Measurements from ENCODE around the gene TDRKH. TPM values are rescaled to one million over a fixed set of nuclear protein-coding genes. Genes with fewer than 3 reads are reported as not detected.

Gene TDRKH
- total RNA-seq, 1 experiment from 2014 or later = 20.9 TPM

DNA sequence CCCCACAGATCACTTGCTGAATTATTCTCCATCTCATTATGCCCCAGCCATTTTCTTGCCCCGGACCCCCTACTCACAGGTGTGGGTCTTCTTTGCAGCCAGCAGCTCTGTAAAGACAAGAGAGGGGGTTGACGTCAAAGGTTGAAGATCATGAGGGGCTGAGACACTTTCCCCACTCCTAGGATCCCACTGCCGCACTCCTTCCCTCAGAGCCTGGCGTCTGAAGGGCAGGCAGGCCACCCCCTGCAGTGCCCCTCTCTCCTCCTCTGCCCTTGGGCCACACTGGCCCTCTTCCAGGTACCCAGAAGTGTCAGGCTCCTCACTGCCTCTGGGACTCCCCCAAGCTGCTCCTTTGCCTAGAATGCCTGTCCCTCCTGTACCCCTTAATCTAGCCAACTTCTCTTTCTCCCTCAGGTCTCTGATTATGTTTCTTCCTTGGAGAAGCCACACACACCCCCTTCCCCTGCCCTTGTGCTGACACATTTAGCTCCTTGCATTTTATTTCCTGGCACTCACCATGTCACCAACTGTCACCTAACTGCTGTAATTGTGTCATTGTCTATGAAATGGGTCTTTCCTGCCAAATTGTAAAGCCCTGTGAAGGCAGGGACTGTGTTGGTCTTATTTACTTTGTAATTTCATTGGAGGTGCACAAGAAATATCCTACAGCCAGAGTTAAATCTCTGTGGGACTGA lies 39.2 kb upstream of the TDRKH start:
- DNase-seq = peak; percentile 75
- H3K27me3 ChIP-seq (ENCODE audit: control insufficient read depth, insufficient read depth, low read length) = no peaks in the 10 kb centered on the region
- no peaks in the 10 kb centered on the region for H3K36me3 ChIP-seq (replicated peaks; ENCODE audit: control insufficient read depth, insufficient read depth, low read length)
- H3K4me3 ChIP-seq (ENCODE audit: insufficient read depth, low read depth, low read length) = no peak overlapping the region

- Histone ChIP-seq H3K4me3 (ENCODE audit: insufficient read depth, low read depth, low read length) (no peak overlapping the region), H3K27me3 (ENCODE audit: control insufficient read depth, insufficient read depth, low read length) (no peaks in the 10 kb centered on the region), H3K36me3 (replicated peaks; ENCODE audit: control insufficient read depth, insufficient read depth, low read length) (no peaks in the 10 kb centered on the region)
- peak; percentile 93 for DNase-seq
Measured at GRCh38 chr1:151828921-151829320, 38.6 kb upstream of the TDRKH start.

- Histone ChIP-seq H3K36me3 (replicated peaks; ENCODE audit: control insufficient read depth, insufficient read depth, low read length) (no peaks in the 10 kb centered on the region), H3K4me3 (ENCODE audit: insufficient read depth, low read depth, low read length) (no peak overlapping the region), H3K27me3 (ENCODE audit: control insufficient read depth, insufficient read depth, low read length) (no peaks in the 10 kb centered on the region)
- peak; percentile 59 for DNase-seq
Measured at GRCh38 chr1:151827853-151828252, 37.6 kb upstream of the TDRKH start.

DNA sequence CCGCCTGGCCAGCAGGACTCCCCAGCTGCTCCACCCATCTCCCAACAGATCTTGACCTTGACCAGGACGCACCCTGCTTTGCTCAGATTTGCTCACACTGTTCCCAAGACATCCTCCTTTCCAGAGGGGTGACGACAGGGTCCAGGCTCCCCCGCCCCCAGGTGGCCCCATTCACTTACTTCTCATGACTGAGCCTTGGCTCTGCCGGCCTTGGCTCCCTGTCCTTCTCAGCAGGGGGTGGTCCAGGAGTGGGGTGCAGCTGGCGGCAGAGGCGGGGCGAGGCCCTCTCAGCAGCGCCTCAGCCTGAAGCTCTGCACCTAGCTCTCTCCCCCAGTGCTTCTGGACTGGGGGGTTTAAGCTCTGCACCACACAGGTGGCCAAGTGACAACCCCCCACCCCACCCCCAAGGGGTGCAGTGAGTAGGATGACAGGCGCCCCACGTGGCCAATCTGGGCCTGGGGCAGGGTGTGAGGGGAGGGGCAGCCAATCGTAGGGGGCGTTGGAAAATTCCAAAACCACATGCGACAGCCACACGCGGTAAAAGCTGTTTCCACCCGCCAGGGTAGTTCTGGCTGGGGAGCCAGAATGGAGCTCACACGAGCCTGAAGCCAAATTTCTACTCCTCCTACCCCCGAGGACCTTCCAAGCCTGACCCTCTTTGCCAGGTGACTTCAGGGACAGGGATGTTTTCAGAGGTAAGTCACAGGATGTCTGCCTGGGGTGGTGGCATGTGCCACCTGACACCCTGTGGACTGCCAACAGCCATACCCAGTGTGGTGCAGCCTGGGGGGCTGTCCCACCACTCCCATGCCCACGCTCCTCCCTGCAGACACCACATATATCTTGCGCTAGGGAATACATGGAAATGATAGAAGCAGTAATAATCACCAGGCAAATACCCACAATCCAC lies 35.7 kb upstream of the TDRKH start:
- Histone ChIP-seq H3K27me3 (ENCODE audit: control insufficient read depth, insufficient read depth, low read length) (no peaks in the 10 kb centered on the region), H3K36me3 (replicated peaks; ENCODE audit: control insufficient read depth, insufficient read depth, low read length) (no peaks in the 10 kb centered on the region), H3K4me3 (ENCODE audit: insufficient read depth, low read depth, low read length) (no peak overlapping the region)
- peak; percentile 83 for DNase-seq

DNA sequence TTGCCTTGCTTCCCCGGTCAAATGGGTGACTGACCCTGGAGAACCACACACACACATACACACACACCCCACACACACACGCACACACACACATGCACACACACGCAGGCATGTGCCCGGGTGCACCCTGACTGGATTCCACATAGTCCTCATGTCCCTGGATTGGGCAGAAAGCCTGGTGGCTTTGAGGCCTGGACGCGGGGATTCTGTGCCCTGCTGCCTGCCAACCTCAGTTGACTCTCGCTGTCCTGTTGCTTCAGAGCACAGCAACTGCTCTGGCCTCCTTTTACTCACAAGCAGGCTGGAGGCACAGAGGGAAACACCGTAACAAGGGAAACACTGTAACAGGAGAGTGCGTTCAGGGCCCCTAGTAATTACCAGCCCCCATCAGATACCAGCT lies 34.9 kb upstream of the TDRKH start:
- Histone ChIP-seq H3K36me3 (replicated peaks; ENCODE audit: control insufficient read depth, insufficient read depth, low read length) (no peaks in the 10 kb centered on the region), H3K27me3 (ENCODE audit: control insufficient read depth, insufficient read depth, low read length) (no peaks in the 10 kb centered on the region), H3K4me3 (ENCODE audit: insufficient read depth, low read depth, low read length) (no peak overlapping the region)
- DNase-seq = no peak

DNA sequence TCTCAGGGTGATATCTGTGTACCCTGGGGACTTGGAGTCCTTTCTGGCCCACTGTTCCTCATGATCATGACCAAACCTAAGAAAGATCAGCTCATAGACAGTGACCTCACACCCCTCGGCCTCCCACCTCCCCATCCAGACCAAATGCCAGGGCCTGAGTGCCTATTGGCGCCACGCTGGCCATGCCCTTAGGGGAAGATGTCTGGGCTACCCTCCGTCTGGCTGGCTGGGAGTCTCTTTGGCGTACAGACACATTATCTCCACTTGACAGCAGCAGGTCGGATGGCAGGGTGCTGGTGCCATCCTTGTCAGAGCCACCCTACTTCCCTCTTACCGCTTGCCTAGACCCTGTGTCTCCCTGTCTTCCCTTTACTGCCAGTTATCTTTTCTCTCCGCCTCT lies 32.9 kb upstream of the TDRKH start:
- no peak overlapping the region for H3K4me3 ChIP-seq (ENCODE audit: insufficient read depth, low read depth, low read length)
- DNase-seq = no peak
- H3K36me3 ChIP-seq (replicated peaks; ENCODE audit: control insufficient read depth, insufficient read depth, low read length) = no peaks in the 10 kb centered on the region
- H3K27me3 ChIP-seq (ENCODE audit: control insufficient read depth, insufficient read depth, low read length) = no peaks in the 10 kb centered on the region

DNA sequence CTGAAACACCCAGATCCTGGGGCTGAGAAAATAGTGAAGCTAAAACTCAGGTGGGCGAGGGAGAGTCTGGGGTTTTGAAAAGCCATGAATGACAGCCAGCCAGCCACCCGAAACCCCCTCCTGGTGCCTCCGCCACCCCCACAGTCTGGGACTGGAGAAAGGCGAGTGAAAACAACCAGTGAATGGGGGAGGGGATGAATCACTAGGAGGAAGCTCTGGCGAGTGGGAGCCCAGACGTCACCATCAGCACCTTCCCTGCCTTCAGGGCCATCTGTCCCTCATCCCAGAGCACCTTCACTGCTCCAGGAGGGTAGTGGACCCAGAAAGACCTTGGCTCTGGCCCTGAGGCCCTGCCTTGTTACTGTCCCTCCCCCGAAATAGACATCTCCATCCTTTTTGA lies 32.1 kb upstream of the TDRKH start:
- H3K4me3 ChIP-seq (ENCODE audit: insufficient read depth, low read depth, low read length) = no peak overlapping the region
- no peak for DNase-seq
- no peaks in the 10 kb centered on the region for H3K27me3 ChIP-seq (ENCODE audit: control insufficient read depth, insufficient read depth, low read length)
- H3K36me3 ChIP-seq (replicated peaks; ENCODE audit: control insufficient read depth, insufficient read depth, low read length) = no peaks in the 10 kb centered on the region

DNA sequence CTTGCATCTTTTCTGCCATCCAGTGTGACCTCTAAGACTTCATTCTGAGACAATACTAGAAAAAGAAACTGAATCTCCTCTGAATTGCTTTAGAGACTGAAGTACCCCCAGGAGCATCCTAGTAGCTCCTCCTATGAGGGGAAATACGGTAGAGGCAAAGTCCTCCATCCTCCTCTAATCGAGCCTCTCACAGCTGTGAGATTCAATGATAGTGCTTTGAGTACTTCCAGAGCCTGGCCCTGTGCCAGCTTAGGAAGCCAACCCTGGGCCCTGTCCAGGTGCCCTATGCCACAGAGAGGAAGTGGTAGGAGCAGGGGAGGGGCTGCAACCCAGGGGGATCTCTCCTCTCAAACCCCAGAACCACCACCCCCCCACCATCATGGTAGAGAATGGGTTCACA lies 30.6 kb upstream of the TDRKH start:
- H3K27me3 ChIP-seq (ENCODE audit: control insufficient read depth, insufficient read depth, low read length) = no peaks in the 10 kb centered on the region
- H3K36me3 ChIP-seq (replicated peaks; ENCODE audit: control insufficient read depth, insufficient read depth, low read length) = no peaks in the 10 kb centered on the region
- H3K4me3 ChIP-seq (ENCODE audit: insufficient read depth, low read depth, low read length) = no peak overlapping the region
- DNase-seq = no peak

DNA sequence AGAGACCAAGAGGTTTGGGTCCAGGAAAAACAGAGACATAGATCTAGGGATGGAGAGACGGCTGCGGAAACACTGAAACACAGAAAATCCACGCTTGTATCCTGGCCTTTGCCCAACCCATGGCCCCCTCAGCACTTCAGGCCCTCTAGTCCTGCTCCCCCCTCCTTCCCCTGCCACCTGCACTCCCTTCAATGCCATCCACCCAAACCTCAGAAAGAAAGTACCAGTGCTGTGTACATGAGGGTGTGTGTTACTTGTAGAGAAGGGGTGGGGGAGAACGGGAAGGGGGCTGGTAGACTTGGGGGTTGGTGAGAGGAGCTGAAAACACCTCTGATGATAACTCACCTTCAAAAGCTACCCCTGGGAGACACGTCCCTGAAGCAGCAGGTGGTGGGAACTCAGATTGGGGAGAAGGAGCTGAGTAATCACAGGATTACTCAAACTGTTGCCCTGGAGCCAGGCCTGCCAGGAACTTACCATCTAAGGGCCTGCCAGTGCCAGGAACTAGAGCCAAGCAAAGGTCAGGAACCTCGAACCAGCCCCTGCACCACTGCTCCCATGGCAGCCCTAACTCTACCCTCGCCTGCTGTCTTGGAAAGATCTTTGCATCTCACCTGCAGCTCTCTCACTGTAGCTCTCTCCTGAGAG lies 29.8 kb upstream of the TDRKH start:
- no peak for DNase-seq
- H3K36me3 ChIP-seq (replicated peaks; ENCODE audit: control insufficient read depth, insufficient read depth, low read length) = no peaks in the 10 kb centered on the region
- no peaks in the 10 kb centered on the region for H3K27me3 ChIP-seq (ENCODE audit: control insufficient read depth, insufficient read depth, low read length)
- no peak overlapping the region for H3K4me3 ChIP-seq (ENCODE audit: insufficient read depth, low read depth, low read length)

DNA sequence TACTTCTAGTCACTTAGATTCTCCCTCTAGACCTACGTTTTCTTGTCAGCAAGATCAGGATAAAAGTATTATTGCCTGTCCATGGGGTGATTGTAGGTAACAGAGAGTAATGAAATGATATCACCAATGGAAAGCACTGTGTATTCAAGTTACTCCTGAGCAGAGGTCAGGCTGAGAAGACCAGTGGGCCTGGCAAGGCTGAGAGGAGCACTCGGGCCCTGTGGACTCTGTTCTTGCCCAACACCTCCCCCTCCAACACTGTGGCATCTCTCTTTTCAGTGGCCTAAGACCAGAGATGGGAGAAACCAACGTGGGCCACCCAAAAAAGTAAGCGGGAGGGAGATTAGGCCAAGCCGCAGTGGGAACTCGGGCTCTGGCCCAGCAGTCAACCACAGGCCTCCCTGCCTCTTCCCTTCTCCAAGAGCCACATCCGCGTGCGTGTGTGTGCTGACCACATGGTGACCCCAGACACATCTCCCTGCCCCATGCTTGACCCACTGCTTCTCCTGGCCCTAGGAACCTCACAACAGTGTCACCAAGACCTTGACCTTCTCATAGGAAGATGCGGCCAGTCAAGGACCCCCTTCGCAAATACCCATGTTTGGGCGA lies 29.0 kb upstream of the TDRKH start:
- H3K27me3 ChIP-seq (ENCODE audit: control insufficient read depth, insufficient read depth, low read length) = no peaks in the 10 kb centered on the region
- DNase-seq = no peak
- no peak overlapping the region for H3K4me3 ChIP-seq (ENCODE audit: insufficient read depth, low read depth, low read length)
- no peaks in the 10 kb centered on the region for H3K36me3 ChIP-seq (replicated peaks; ENCODE audit: control insufficient read depth, insufficient read depth, low read length)

- no peak for DNase-seq
Measured at GRCh38 chr1:151817353-151817730, 27.0 kb upstream of the TDRKH start.

GRCh38 chr1:151816548-151817352 lies 26.4 kb upstream of the TDRKH start:
- Histone ChIP-seq H3K4me3 (ENCODE audit: insufficient read depth, low read depth, low read length) (no peak overlapping the region), H3K27me3 (ENCODE audit: control insufficient read depth, insufficient read depth, low read length) (no peaks in the 10 kb centered on the region; the same call in 1 of the 2 replicates), H3K36me3 (replicated peaks; ENCODE audit: control insufficient read depth, insufficient read depth, low read length) (no peaks in the 10 kb centered on the region)
- DNase-seq = no peak

More at GRCh38 chr1:151817353-151817730, 27.0 kb upstream of the TDRKH start:
- Histone ChIP-seq H3K27me3 (ENCODE audit: control insufficient read depth, insufficient read depth, low read length) (no peaks in the 10 kb centered on the region; the same call in 1 of the 2 replicates), H3K4me3 (ENCODE audit: insufficient read depth, low read depth, low read length) (no peak overlapping the region), H3K36me3 (replicated peaks; ENCODE audit: control insufficient read depth, insufficient read depth, low read length) (no peaks in the 10 kb centered on the region)

- H3K36me3 ChIP-seq (replicated peaks; ENCODE audit: control insufficient read depth, insufficient read depth, low read length) = no peaks in the 10 kb centered on the region
- no peak for DNase-seq
- H3K4me3 ChIP-seq (ENCODE audit: insufficient read depth, low read depth, low read length) = no peak overlapping the region
- H3K27me3 ChIP-seq (ENCODE audit: control insufficient read depth, insufficient read depth, low read length) = no peaks in the 10 kb centered on the region; the same call in 1 of the 2 replicates
Measured at GRCh38 chr1:151815716-151816327, 25.5 kb upstream of the TDRKH start.

All from H7 (cell line).